GM18526 (cell line): Measurements from ENCODE around the gene COX6B2.

Source experiments
- POLR2A ChIP-seq: IDR thresholded peaks from 3 replicates; pipeline ENCODE4 v1.6.1; 2011; ENCODE audit not compliant: insufficient read length; ENCODE audit errors: extremely low read depth

COX6B2 gene

GRCh38 chr19:55370305-55370988 lies 15.9 kb upstream of the COX6B2 start, which contains the start of gene IL11:
Gene IL11 (minus strand): TSS chr19:55370463. CDS start chr19:55370310, 153 bp downstream.
- no peak for TF ChIP-seq POLR2A

- no peak for TF ChIP-seq POLR2A
Measured at GRCh38 chr19:55369653-55370304, 15.3 kb upstream of the COX6B2 start.

GRCh38 chr19:55368701-55369563 lies 14.4 kb upstream of the COX6B2 start:
- no peak for TF ChIP-seq POLR2A

- TF ChIP-seq POLR2A: no peak
Measured at GRCh38 chr19:55368106-55368505, 13.6 kb upstream of the COX6B2 start.

GRCh38 chr19:55366790-55367189 lies 12.3 kb upstream of the COX6B2 start:
- TF ChIP-seq POLR2A: no peak

GRCh38 chr19:55365964-55366363 lies 11.4 kb upstream of the COX6B2 start:
- no peak for TF ChIP-seq POLR2A

GRCh38 chr19:55365245-55365644 lies 10.7 kb upstream of the COX6B2 start:
- TF ChIP-seq POLR2A: no peak

- no peak for TF ChIP-seq POLR2A
Measured at GRCh38 chr19:55362990-55363716, 8.6 kb upstream of the COX6B2 start, which contains the start of gene GARIN5B. Gene GARIN5B (minus strand): TSS chr19:55363260. CDS start chr19:55363066, 194 bp downstream.

- no peak for TF ChIP-seq POLR2A
Measured at GRCh38 chr19:55362174-55362989, 7.9 kb upstream of the COX6B2 start.

GRCh38 chr19:55360902-55361301 lies 6.4 kb upstream of the COX6B2 start:
- no peak for TF ChIP-seq POLR2A

GRCh38 chr19:55358943-55359908 lies 4.7 kb upstream of the COX6B2 start:
- TF ChIP-seq POLR2A: no peak

- TF ChIP-seq POLR2A: no peak
Measured at GRCh38 chr19:55358493-55358892, 4.0 kb upstream of the COX6B2 start.

GRCh38 chr19:55355213-55355821 lies 798 bp upstream of the COX6B2 start:
- TF ChIP-seq POLR2A: no peak
